Upper lobe of right lung (tissue), 1 donor: Measurements from ENCODE around the gene ANO8. TPM values are rescaled to one million over a fixed set of nuclear protein-coding genes. Genes with fewer than 3 reads are reported as not detected.

Experiments used
- ATAC-seq: fragments of 200-7000 bp; cut with Tn5 transposase; one replicate; pipeline ENCODE4 v1.9.1; 2020; ENCODE audit warnings: mild to moderate bottlenecking, moderate library complexity
- DNase-seq: peaks from one replicate; pipeline ENCODE4 v3.0.0-alpha.2; 2020
- H3K27ac ChIP-seq: fragments of 200-600 bp; one replicate; pipeline ENCODE4 v1.8.0; 2022
- H3K27me3 ChIP-seq: fragments of 200-600 bp; one replicate; pipeline ENCODE4 v1.8.0; 2022; ENCODE audit warnings: mild to moderate bottlenecking
- H3K36me3 ChIP-seq: fragments of 200-600 bp; one replicate; pipeline ENCODE4 v1.8.0; 2022
- H3K4me1 ChIP-seq: fragments of 200-600 bp; one replicate; pipeline ENCODE4 v1.8.0; 2022
- H3K4me3 ChIP-seq: fragments of 200-600 bp; one replicate; pipeline ENCODE4 v1.8.0; 2022; ENCODE audit warnings: mild to moderate bottlenecking
- H3K9me3 ChIP-seq: fragments of 200-600 bp; one replicate; pipeline ENCODE4 v1.8.0; 2022
- intact Hi-C: fragments of 100-400 bp; cut with DNase I; formaldehyde crosslinking; loops from one replicate; pipeline ENCODE4 v1.11.0; 2022
- total RNA-seq: library from RNA; stranded (reverse); fragmentation: NEBNext Ultra II Directional; extraction: Animal tissue kit (Norgen Biotek cat#: 25700); gene quantifications from one replicate; pipeline ENCODE4 v1.2.1, GENCODE V29; 2021
- TF ChIP-seq, protein P1 (sequence below): fragments of 200-600 bp; IDR thresholded peaks from one replicate; pipeline ENCODE4 v1.8.0; 2022; ENCODE audit warnings: antibody characterized with exemption
- donor health status: DM: no; HTN: yes; CAD: no; lungs with severe emphysema.

The ANO8 gene
- total RNA-seq, 1 donor from 2014 or later, result 14.6 TPM

DNA sequence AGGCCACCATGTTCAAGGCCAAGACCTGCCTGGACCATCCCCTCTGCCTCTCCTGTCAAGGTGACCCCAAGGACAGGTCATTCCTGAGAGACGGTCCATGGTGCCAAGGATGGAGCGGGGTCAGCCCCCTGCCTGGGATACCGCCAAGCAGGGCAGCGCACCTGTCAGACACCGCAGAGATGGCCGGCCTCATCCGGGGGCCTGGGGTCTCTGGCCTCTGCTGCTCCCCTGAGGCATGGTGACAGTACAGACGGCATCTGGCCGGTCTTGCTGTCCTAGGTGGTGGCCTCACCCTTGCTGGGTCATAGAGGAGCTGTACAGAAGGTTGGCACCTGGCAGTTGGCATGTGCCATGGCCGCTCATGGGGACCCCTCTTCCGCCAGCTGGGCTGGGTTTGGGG, 14.2 kb downstream of the ANO8 start:
- Histone ChIP-seq H3K36me3 (peaks cover 46% of the 10 kb centered on the region), H3K27ac (no peak overlapping the region), H3K4me3 (no peak overlapping the region), H3K9me3 (no peaks in the 10 kb centered on the region), H3K4me1 (no peaks in the 10 kb centered on the region), H3K27me3 (no peaks in the 10 kb centered on the region)
- intact Hi-C loops, result no loop called here
- TF ChIP-seq, protein P1, sequence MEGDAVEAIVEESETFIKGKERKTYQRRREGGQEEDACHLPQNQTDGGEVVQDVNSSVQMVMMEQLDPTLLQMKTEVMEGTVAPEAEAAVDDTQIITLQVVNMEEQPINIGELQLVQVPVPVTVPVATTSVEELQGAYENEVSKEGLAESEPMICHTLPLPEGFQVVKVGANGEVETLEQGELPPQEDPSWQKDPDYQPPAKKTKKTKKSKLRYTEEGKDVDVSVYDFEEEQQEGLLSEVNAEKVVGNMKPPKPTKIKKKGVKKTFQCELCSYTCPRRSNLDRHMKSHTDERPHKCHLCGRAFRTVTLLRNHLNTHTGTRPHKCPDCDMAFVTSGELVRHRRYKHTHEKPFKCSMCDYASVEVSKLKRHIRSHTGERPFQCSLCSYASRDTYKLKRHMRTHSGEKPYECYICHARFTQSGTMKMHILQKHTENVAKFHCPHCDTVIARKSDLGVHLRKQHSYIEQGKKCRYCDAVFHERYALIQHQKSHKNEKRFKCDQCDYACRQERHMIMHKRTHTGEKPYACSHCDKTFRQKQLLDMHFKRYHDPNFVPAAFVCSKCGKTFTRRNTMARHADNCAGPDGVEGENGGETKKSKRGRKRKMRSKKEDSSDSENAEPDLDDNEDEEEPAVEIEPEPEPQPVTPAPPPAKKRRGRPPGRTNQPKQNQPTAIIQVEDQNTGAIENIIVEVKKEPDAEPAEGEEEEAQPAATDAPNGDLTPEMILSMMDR, result no peak
- ATAC-seq, result no peak
- no peak for DNase-seq

DNA sequence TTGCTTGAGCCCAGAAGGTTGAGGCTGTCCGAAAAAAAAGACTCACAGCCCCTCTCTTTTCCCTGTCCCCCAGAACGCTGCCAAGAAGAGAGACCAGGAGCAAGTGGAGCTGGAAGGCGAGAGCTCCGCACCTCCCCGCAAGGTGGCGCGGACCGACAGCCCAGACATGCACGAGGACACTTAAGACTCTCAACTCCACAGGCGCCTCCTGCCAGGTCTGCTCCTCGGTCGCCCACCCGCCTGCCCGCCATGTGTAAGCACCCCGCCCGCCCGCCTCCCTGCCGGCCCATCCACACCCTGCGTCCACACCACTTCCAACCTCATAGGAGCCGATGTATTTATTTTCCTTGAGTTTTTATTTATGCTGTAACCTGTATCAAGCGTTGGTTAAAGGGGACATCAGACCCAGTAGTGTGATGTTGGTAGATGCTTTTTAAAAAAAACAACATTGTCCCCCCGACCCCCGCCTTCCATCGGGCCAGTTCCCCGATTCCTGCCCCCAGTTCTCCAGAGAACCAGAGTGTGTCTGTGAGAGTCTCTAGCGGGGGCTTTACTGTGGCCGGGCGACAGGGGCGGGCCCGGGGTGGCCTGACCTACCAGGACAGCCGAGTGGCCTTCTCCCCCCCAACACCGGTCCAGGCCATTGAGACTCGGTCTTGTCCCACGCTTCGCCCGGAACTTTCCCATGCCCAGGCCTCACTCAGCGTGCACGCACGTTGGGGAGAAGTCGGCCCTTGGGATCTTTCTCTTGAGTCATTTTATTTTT, 15.0 kb downstream of the ANO8 start:
- intact Hi-C loops, result no loop called here
- H3K4me1 ChIP-seq, result no peaks in the 10 kb centered on the region
- H3K9me3 ChIP-seq, result no peaks in the 10 kb centered on the region
- DNase-seq (no peak), ATAC-seq (no peak)
- TF ChIP-seq, protein P1, result no peak
- H3K27ac ChIP-seq, result no peak overlapping the region
- peaks cover 51% of the 10 kb centered on the region for H3K36me3 ChIP-seq
- no peaks in the 10 kb centered on the region for H3K27me3 ChIP-seq
- H3K4me3 ChIP-seq, result no peak overlapping the region

DNA sequence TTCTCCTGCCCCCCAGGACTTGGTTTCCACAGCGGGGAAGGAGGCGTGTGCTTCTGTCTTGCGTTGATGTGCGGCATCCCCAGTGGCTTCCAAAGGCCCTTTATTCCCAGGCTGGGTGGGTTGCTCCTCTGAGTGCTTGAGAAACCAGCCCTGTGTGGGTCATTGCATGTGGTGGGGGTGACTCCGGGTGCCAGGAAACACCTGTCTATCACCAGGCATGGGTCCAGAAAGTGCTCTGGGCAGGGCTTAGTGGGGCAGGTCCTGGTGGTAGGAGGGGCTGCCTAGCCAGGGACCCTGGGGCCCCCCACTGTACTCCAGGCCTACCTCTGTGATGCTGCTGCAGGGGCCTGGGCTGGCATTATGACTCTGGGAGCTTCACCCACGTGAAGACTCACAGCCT, 15.7 kb downstream of the ANO8 start:
- Histone ChIP-seq H3K27me3 (no peaks in the 10 kb centered on the region), H3K9me3 (no peaks in the 10 kb centered on the region), H3K36me3 (peaks cover 58% of the 10 kb centered on the region), H3K4me1 (no peaks in the 10 kb centered on the region), H3K4me3 (no peak overlapping the region), H3K27ac (no peak overlapping the region)
- ATAC-seq, result no peak
- intact Hi-C loops, result no loop called here
- no peak for DNase-seq
- TF ChIP-seq, protein P1, result no peak

DNA sequence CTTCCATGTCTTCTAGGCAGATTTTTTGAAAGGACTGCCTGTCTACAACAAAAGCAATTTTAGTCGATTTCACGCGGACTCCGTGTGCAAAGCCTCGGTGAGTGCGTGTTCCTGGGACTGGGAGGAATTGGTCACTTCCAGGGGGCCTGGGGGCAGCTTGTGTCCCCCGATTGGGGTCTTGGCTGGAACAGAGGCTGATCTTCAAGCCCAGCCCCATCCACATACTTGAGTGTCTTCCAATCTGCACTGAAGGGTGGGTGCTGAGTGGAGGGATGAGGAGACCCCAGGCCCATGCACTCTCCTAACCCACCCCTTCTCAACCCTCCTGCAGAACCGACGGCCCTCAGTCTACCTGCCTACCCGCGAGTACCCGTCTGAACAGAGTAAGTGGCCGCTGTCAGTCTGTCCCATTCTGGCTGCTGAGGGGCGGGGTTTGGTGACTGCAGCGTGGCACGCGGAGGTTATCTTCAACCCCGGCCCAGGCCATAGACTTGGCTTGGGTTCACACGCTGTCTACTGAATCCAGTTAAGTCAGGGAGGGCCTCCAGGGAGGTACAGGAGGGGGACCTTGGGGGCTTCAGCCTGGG, 20.6 kb downstream of the ANO8 start:
- ATAC-seq (no peak), DNase-seq (no peak)
- Histone ChIP-seq H3K27me3 (no peaks in the 10 kb centered on the region), H3K27ac (no peak overlapping the region), H3K36me3 (peaks cover 33% of the 10 kb centered on the region), H3K4me1 (peaks cover 19% of the 10 kb centered on the region), H3K9me3 (no peaks in the 10 kb centered on the region), H3K4me3 (no peak overlapping the region)
- intact Hi-C loops, result no loop called here
- TF ChIP-seq, protein P1, result no peak

DNA sequence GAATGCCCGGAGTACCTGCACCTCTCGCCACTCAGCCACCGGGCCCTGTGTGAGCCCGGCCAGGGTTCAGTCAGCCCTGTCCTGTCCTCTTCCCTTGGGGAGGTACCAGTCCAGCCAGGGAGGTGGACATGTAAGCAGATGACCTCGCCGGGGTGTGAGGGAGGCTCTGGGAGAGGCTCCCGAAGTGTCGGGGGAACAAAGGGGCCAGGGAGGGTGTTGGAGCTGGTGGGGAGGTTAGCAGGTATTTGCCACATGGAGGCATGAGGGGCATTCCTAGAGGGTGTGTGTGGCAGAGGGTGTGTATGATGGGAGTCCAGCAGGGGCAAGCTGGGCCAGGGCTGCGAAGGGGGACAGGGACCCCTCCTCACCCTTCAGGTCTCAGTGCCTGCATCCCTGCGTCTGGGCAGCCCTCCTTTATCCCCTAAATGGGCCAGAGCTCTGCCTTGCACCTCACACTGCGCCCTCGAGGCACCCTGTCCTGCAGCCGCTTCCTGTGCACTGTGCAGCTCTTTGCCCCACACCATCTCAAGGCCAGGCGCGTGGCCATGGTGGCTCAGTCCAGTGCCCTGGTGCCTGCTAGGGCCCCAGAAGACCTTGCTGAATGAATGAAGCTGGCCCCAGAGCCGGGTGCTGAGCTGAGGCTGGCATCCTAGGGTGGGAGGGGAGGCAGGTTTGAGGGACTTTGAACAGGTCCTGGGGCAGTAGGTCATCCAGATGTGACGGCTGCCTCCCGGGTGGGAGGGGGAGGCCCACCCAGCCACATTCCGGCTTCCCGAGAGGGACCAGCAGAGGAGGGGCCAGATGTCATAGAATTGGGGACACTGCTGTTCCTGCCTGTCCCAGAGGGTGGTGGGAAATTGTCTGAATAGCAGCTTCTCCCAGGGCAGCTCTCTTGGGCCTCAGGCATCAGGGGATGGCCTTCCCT, 22.2 kb downstream of the ANO8 start:
- ATAC-seq (no peak), DNase-seq (no peak)
- no peak overlapping the region for H3K27ac ChIP-seq
- no peaks in the 10 kb centered on the region for H3K9me3 ChIP-seq
- no peak overlapping the region for H3K4me3 ChIP-seq
- peaks cover 32% of the 10 kb centered on the region for H3K36me3 ChIP-seq
- intact Hi-C loops, result no loop called here
- TF ChIP-seq, protein P1, result no peak
- H3K27me3 ChIP-seq, result no peaks in the 10 kb centered on the region
- H3K4me1 ChIP-seq, result peaks cover 19% of the 10 kb centered on the region
